Neural cell (in vitro differentiated cells): ENCODE measurements around the gene WNT6. TPM values are rescaled to one million over a fixed set of nuclear protein-coding genes. Genes with fewer than 3 reads are reported as not detected.

Experiments used
- H2AFZ ChIP-seq: fragments of 200-600, 300-800 bp; sonication (generic), shearing (Covaris generic); 2 replicates; pipeline ENCODE4 v1.6.0; 2014; ENCODE audit warnings: low read depth, mild to moderate bottlenecking, antibody characterized with exemption, low read length, moderate library complexity
- H3F3A ChIP-seq: fragments of 200-600 bp; shearing (Covaris generic); 2 replicates; pipeline ENCODE4 v1.6.1; 2016; ENCODE audit warnings: mild to moderate bottlenecking, moderate library complexity, mixed read lengths, antibody characterized with exemption, low read length; ENCODE audit not compliant: insufficient read depth, poor library complexity, severe bottlenecking
- H3K27ac ChIP-seq: fragments of 200-600, 300-800 bp; sonication (generic), shearing (Covaris generic); 2 replicates; pipeline ENCODE4 v1.5.1; 2014; ENCODE audit warnings: mild to moderate bottlenecking, low read length, moderate library complexity
- H3K27me3 ChIP-seq: fragments of 300-800, 200-600 bp; sonication (generic), shearing (Covaris generic); 2 replicates; pipeline ENCODE4 v1.6.0; 2014; ENCODE audit warnings: mild to moderate bottlenecking, low read depth, low read length, moderate library complexity; ENCODE audit not compliant: insufficient read depth
- H3K36me3 ChIP-seq: fragments of 300-800, 200-600 bp; sonication (generic), shearing (Covaris generic); 2 replicates; pipeline ENCODE4 v1.5.1; 2014; ENCODE audit warnings: mild to moderate bottlenecking, antibody characterized with exemption, low read length, moderate library complexity; ENCODE audit not compliant: insufficient read depth
- H3K4me2 ChIP-seq: fragments of 300-800, 200-600 bp; sonication (generic), shearing (Covaris generic); 2 replicates; pipeline ENCODE4 v1.6.0; 2014; ENCODE audit warnings: mild to moderate bottlenecking, low read length
- H3K4me3 ChIP-seq: fragments of 300-800, 200-600 bp; sonication (generic), shearing (Covaris generic); 2 replicates; pipeline ENCODE4 v1.5.1; 2014; ENCODE audit warnings: mild to moderate bottlenecking, low read length, moderate library complexity
- H3K79me2 ChIP-seq: fragments of 200-600 bp; shearing (Covaris generic); replicated peaks from 2 replicates; pipeline ENCODE4 v1.6.0; 2014; ENCODE audit warnings: mild to moderate bottlenecking, low read length, moderate library complexity; ENCODE audit not compliant: insufficient read depth
- H3K9ac ChIP-seq: fragments of 300-800, 200-600 bp; sonication (generic), shearing (Covaris generic); 2 replicates; pipeline ENCODE4 v1.6.1; 2016; ENCODE audit warnings: mild to moderate bottlenecking, low read length, mixed read lengths
- H3K9me2 ChIP-seq: fragments of 200-600 bp; shearing (Covaris generic); 2 replicates; pipeline ENCODE4 v1.6.1; 2016; ENCODE audit warnings: mild to moderate bottlenecking, low read length, mixed read lengths; ENCODE audit not compliant: insufficient read depth
- H3K9me3 ChIP-seq: fragments of 200-600, 300-800 bp; sonication (generic), shearing (Covaris generic); 2 replicates; pipeline ENCODE4 v1.6.1; 2016; ENCODE audit warnings: mild to moderate bottlenecking, mixed run types, low read length, moderate library complexity, mixed read lengths
- H4K20me1 ChIP-seq: fragments of 200-600 bp; shearing (Covaris generic); 2 replicates; pipeline ENCODE4 v1.6.1; 2016; ENCODE audit warnings: mild to moderate bottlenecking, mixed run types; ENCODE audit not compliant: insufficient read depth
- CTCF ChIP-seq: fragments of 450-650 bp; IDR thresholded peaks from 2 replicates; pipeline ENCODE4 v1.5.1; 2014; ENCODE audit warnings: antibody characterized with exemption, mild to moderate bottlenecking, moderate library complexity; ENCODE audit not compliant: poor library complexity, severe bottlenecking
- EP300 ChIP-seq: fragments of 450-650 bp; conservative IDR thresholded peaks from 2 replicates; pipeline ENCODE4 v1.6.1; 2014; ENCODE audit warnings: antibody characterized with exemption, mild to moderate bottlenecking, moderate library complexity; ENCODE audit not compliant: poor library complexity, severe bottlenecking
- EZH2 ChIP-seq: fragments of 200-600, 300-800 bp; shearing (Covaris generic), sonication (generic); IDR thresholded peaks from 2 replicates; pipeline ENCODE4 v1.6.1; 2014; ENCODE audit warnings: antibody characterized with exemption, low read length, borderline replicate concordance, mild to moderate bottlenecking; ENCODE audit not compliant: insufficient read depth, poor library complexity, severe bottlenecking
- MXI1 ChIP-seq: fragments of 450-650 bp; conservative IDR thresholded peaks from 2 replicates; pipeline ENCODE4 v1.6.1; 2014; ENCODE audit warnings: antibody characterized with exemption, mild to moderate bottlenecking; ENCODE audit not compliant: poor library complexity, severe bottlenecking
- POLR2AphosphoS5 ChIP-seq: IDR thresholded peaks from 2 replicates; pipeline ENCODE4 v1.6.1; 2012
- RAD21 ChIP-seq: fragments of 450-650 bp; conservative IDR thresholded peaks from 2 replicates; pipeline ENCODE4 v1.6.1; 2014; ENCODE audit warnings: antibody characterized with exemption, mild to moderate bottlenecking, moderate library complexity
- SMC3 ChIP-seq: fragments of 450-650 bp; conservative IDR thresholded peaks from 2 replicates; pipeline ENCODE4 v1.6.1; 2014; ENCODE audit warnings: antibody characterized with exemption, mild to moderate bottlenecking, moderate library complexity; ENCODE audit not compliant: poor library complexity
- TAF1 ChIP-seq: IDR thresholded peaks from 2 replicates; pipeline ENCODE4 v1.6.1; 2012; ENCODE audit warnings: low read depth
- polyA plus RNA-seq: library from polyadenylated mRNA; depleted of rRNA; stranded (reverse); fragments of >200 nt; gene quantifications from 2 replicates; pipeline ENCODE4 v1.2.3, GENCODE V29; 2014
- TF ChIP-seq, protein P1 (sequence below): IDR thresholded peaks from 2 replicates; pipeline ENCODE4 v1.6.1; 2012; ENCODE audit warnings: borderline replicate concordance

The WNT6 gene
- polyA plus RNA-seq, 1 donor from 2014 or later: not detected

DNA sequence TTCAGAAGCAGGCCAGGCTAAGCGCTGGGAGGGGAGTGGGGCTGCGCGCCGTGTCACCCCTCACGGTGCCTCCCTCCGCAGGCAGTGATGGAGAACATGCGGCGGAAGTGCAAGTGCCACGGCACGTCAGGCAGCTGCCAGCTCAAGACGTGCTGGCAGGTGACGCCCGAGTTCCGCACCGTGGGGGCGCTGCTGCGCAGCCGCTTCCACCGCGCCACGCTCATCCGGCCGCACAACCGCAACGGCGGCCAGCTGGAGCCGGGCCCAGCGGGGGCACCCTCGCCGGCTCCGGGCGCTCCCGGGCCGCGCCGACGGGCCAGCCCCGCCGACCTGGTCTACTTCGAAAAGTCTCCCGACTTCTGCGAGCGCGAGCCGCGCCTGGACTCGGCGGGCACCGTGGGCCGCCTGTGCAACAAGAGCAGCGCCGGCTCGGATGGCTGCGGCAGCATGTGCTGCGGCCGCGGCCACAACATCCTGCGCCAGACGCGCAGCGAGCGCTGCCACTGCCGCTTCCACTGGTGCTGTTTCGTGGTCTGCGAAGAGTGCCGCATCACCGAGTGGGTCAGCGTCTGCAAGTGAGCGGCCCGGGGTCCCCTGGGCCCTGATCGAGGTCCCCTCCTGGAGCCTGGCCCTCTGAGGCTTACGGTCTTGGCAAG, 33.2 kb downstream of the WNT6 start:
- peak; percentile 18 for TF ChIP-seq POLR2AphosphoS5
- no peak for TF ChIP-seq TAF1
- TF ChIP-seq EP300: peak; percentile 80
- peak; percentile 88 for TF ChIP-seq CTCF
- TF ChIP-seq RAD21: peak; percentile 57
- TF ChIP-seq, protein P1, sequence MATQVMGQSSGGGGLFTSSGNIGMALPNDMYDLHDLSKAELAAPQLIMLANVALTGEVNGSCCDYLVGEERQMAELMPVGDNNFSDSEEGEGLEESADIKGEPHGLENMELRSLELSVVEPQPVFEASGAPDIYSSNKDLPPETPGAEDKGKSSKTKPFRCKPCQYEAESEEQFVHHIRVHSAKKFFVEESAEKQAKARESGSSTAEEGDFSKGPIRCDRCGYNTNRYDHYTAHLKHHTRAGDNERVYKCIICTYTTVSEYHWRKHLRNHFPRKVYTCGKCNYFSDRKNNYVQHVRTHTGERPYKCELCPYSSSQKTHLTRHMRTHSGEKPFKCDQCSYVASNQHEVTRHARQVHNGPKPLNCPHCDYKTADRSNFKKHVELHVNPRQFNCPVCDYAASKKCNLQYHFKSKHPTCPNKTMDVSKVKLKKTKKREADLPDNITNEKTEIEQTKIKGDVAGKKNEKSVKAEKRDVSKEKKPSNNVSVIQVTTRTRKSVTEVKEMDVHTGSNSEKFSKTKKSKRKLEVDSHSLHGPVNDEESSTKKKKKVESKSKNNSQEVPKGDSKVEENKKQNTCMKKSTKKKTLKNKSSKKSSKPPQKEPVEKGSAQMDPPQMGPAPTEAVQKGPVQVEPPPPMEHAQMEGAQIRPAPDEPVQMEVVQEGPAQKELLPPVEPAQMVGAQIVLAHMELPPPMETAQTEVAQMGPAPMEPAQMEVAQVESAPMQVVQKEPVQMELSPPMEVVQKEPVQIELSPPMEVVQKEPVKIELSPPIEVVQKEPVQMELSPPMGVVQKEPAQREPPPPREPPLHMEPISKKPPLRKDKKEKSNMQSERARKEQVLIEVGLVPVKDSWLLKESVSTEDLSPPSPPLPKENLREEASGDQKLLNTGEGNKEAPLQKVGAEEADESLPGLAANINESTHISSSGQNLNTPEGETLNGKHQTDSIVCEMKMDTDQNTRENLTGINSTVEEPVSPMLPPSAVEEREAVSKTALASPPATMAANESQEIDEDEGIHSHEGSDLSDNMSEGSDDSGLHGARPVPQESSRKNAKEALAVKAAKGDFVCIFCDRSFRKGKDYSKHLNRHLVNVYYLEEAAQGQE: no peak
- TF ChIP-seq MXI1: peak; percentile 92
- peak; percentile 64 for TF ChIP-seq SMC3
- TF ChIP-seq EZH2: no peak
- Histone ChIP-seq H3K9me2 (no peaks in the 10 kb centered on the region), H3K79me2 (no peaks in the 10 kb centered on the region), H3K27me3 (peaks cover 91% of the 10 kb centered on the region), H4K20me1 (no peaks in the 10 kb centered on the region), H3F3A (no peaks in the 10 kb centered on the region), H3K27ac (no peak overlapping the region), H3K4me2 (peak overlapping the region; percentile 3), H3K4me3 (peak overlapping the region; percentile 71), H3K9me3 (no peaks in the 10 kb centered on the region), H3K36me3 (no peaks in the 10 kb centered on the region), H2AFZ (no peak overlapping the region), H3K9ac (peak overlapping the region; percentile 25)

DNA sequence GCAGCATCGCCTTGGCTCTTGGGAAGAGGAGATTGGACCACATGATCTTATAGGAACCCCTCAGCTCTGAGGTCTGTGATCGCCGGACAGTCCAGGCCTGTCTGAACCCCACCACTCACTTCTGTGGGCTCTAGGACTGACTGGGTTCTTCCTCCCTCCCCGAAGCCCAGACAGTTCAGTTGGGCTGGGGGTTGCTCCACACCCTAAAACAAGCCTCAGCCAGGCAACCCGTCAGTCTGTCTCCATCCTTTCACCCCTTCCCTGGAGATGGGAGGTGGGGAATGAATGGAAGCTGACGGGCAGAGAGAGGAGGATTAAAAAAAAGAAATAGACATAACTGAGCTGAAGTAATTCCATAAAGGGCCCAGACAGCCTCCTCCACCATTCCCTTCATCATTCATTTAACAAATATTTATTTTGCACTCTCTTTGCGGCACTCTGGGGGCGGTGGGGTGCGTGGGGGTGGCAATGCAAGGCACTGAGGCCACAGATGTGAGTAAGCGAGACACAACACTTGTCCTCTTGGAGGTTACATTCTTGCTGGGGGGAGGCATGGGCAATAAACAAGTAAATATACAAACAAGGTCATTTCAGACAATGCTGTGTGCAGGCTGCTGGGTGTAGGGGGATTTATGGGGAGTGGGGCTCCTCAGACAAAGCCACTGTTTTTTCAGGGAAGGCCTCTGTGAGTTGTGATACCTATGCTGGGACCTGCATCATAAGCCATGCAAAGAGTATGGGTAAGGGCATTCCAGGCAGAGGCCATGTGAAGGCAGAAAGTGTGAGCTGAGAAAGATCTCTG, 33.9 kb downstream of the WNT6 start:
- H4K20me1 ChIP-seq: no peaks in the 10 kb centered on the region
- no peaks in the 10 kb centered on the region for H3K9me3 ChIP-seq
- peak overlapping the region; percentile 71 for H3K4me3 ChIP-seq
- H2AFZ ChIP-seq: no peak overlapping the region
- H3K36me3 ChIP-seq: no peaks in the 10 kb centered on the region
- no peaks in the 10 kb centered on the region for H3K9me2 ChIP-seq
- H3F3A ChIP-seq: no peaks in the 10 kb centered on the region
- no peak overlapping the region for H3K27ac ChIP-seq
- H3K79me2 ChIP-seq: no peaks in the 10 kb centered on the region
- TF ChIP-seq POLR2AphosphoS5: no peak
- TF ChIP-seq RAD21: no peak
- TF ChIP-seq TAF1: no peak
- TF ChIP-seq EP300: no peak
- TF ChIP-seq EZH2: no peak
- no peak for TF ChIP-seq SMC3
- no peak for TF ChIP-seq MXI1
- no peak for TF ChIP-seq CTCF
- TF ChIP-seq, protein P1: no peak
- H3K4me2 ChIP-seq: no peak overlapping the region
- H3K9ac ChIP-seq: peak overlapping the region; percentile 25
- peaks cover 92% of the 10 kb centered on the region for H3K27me3 ChIP-seq
